Measurements from ENCODE around the gene ELMOD1. TPM values are rescaled to one million over a fixed set of nuclear protein-coding genes. Genes with fewer than 3 reads are reported as not detected.

The ELMOD1 gene
- total RNA-seq, 4 donors from 2014 or later: 0.70 to 3.7 (median 1.6) TPM

GRCh38 chr11:107608809-107609208 lies 17.9 kb downstream of the ELMOD1 start:
- TF ChIP-seq POLR2A (IDR thresholded peaks at IDR 0.05) (no peak), CTCF (IDR thresholded peaks at IDR 0.05 in 4 of 5, conservative IDR thresholded peaks at IDR 0.05 in 1 of 5) (no peak)
- no peak overlapping the region for H3K27ac ChIP-seq
- DNase-seq (no peak), ATAC-seq (no peak)
- intact Hi-C loops (cut with DNase I; ENCODE audit: low total_unique reads): no loop called here
- H3K9me3 ChIP-seq: no peaks in the 10 kb centered on the region
- H3K4me1 ChIP-seq: no peaks in the 10 kb centered on the region
- in situ Hi-C loops (cut with MboI; ENCODE audit: low sequenced_read_pairs in 4 of 4): no loop called here
- H3K36me3 ChIP-seq: no peaks in the 10 kb centered on the region
- H3K4me3 ChIP-seq: no peak overlapping the region
- peaks cover 0 to 2% (median 0%) of the 10 kb centered on the region in 3 donors for H3K27me3 ChIP-seq

- in situ Hi-C loops (cut with MboI; ENCODE audit: low sequenced_read_pairs in 4 of 4): no loop called here
- Histone ChIP-seq H3K27ac (no peak overlapping the region), H3K4me1 (no peaks in the 10 kb centered on the region), H3K9me3 (no peaks in the 10 kb centered on the region), H3K36me3 (no peaks in the 10 kb centered on the region), H3K27me3 (peaks cover 0 to 2% (median 0%) of the 10 kb centered on the region in 3 donors), H3K4me3 (no peak overlapping the region)
- no peak for ATAC-seq
- no peak for DNase-seq
- intact Hi-C loops (cut with DNase I; ENCODE audit: low total_unique reads): no loop called here
- no peak for TF ChIP-seq POLR2A (IDR thresholded peaks at IDR 0.05)
- TF ChIP-seq CTCF (IDR thresholded peaks at IDR 0.05 in 4 of 5, conservative IDR thresholded peaks at IDR 0.05 in 1 of 5): no peak
Measured at GRCh38 chr11:107609400-107610218, 18.7 kb downstream of the ELMOD1 start.

GRCh38 chr11:107612445-107612844 lies 21.5 kb downstream of the ELMOD1 start:
- Histone ChIP-seq H3K9me3 (no peaks in the 10 kb centered on the region), H3K27ac (no peak overlapping the region), H3K4me1 (no peaks in the 10 kb centered on the region), H3K4me3 (no peak overlapping the region), H3K27me3 (no peaks in the 10 kb centered on the region), H3K36me3 (no peaks in the 10 kb centered on the region)
- intact Hi-C loops (cut with DNase I; ENCODE audit: low total_unique reads) (no loop called here), in situ Hi-C loops (cut with MboI; ENCODE audit: low sequenced_read_pairs in 4 of 4) (no loop called here)
- TF ChIP-seq POLR2A (IDR thresholded peaks at IDR 0.05): no peak
- TF ChIP-seq CTCF (IDR thresholded peaks at IDR 0.05 in 4 of 5, conservative IDR thresholded peaks at IDR 0.05 in 1 of 5): no peak
- DNase-seq (no peak), ATAC-seq (no peak)

- DNase-seq (no peak), ATAC-seq (no peak)
- Histone ChIP-seq H3K4me3 (no peak overlapping the region), H3K27me3 (peaks cover 0 to 2% (median 0%) of the 10 kb centered on the region in 3 donors), H3K36me3 (no peaks in the 10 kb centered on the region), H3K27ac (no peak overlapping the region), H3K4me1 (no peaks in the 10 kb centered on the region), H3K9me3 (no peaks in the 10 kb centered on the region)
- intact Hi-C loops (cut with DNase I; ENCODE audit: low total_unique reads) (no loop called here), in situ Hi-C loops (cut with MboI; ENCODE audit: low sequenced_read_pairs in 4 of 4) (no loop called here)
- TF ChIP-seq CTCF (IDR thresholded peaks at IDR 0.05 in 4 of 5, conservative IDR thresholded peaks at IDR 0.05 in 1 of 5) (no peak), POLR2A (IDR thresholded peaks at IDR 0.05) (no peak)
Measured at GRCh38 chr11:107619926-107620325, 29.0 kb downstream of the ELMOD1 start.

Data from gastrocnemius medialis (tissue), 4 donors.